ENCODE measurements around the gene SLC22A4.

SLC22A4 gene

GRCh38 chr5:132391247-132391646 lies 97.1 kb downstream of the SLC22A4 start:
- no peak overlapping the region for H3K4me3 ChIP-seq (ENCODE audit: low read depth, low read length)

GRCh38 chr5:132391870-132392269 lies 97.7 kb downstream of the SLC22A4 start:
- no peak overlapping the region for H3K4me3 ChIP-seq (ENCODE audit: low read depth, low read length)

- no peak overlapping the region for H3K4me3 ChIP-seq (ENCODE audit: low read depth, low read length)
Measured at GRCh38 chr5:132392411-132392810, 98.2 kb downstream of the SLC22A4 start.

DNA sequence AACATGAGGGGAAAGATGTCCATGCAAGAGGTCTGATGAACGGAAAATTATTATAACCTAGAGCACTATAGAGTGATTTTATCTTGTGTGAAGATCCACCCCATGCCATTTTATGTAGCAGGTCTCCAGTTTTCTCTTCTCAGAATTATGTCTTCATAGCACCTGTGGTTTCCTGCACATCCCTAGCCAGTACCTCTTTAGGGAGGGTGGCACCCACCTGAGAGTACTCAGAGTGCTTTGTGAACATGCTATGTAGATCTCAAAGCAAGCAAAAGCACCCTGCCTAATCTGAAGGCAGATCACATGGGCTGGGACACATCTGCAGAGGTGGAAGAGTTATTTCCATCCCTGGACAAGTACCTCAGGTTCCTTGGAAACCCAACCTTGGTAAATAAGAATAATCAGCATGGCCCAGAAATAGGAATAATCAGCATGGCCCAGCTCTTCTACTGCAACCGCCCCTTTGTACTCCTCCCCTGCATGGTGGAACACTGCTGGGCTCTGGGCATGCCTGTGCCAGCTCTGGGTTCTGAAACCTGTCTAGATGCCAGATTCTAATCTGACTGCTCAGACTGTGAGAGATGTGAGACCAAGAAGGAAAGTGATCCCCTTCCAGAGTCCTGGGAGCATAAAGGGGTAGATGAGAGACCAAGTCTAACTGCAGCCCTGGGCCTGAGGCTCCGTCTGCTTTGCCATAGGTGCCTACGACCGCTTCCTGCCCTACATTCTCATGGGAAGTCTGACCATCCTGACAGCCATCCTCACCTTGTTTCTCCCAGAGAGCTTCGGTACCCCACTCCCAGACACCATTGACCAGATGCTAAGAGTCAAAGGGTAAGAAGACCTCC lies 99.0 kb downstream of the SLC22A4 start:
- no peak overlapping the region for H3K4me3 ChIP-seq (ENCODE audit: low read depth, low read length)
